Stomach (tissue), 4 donors: Measurements from ENCODE around the gene PAX5.

Experiments used
- CTCF ChIP-seq, 7 experiments: fragments of 450-650 bp in 4 of 7; fragments of 200-600 bp in 3 of 7; sonication (generic) in 3 of 7; IDR thresholded peaks; one replicate each; pipeline ENCODE4 v1.5.1; 2016 to 2019; ENCODE audit warnings: antibody characterized with exemption in 7 of 7, control low read depth in 2 of 7, mild to moderate bottlenecking in 1 of 7
- POLR2A ChIP-seq, 4 donors: fragments of 450-650 bp; IDR thresholded peaks; one replicate each; pipeline ENCODE4 v1.6.1; 2016; ENCODE audit warnings: antibody characterized with exemption in 4 of 4, control low read depth in 2 of 4, mild to moderate bottlenecking in 1 of 4, moderate library complexity in 1 of 4

GRCh38 chr9:36935332-36935731, 98.7 kb downstream of the PAX5 start:
- no peak for TF ChIP-seq CTCF (IDR thresholded peaks at IDR 0.05)
- no peak for TF ChIP-seq POLR2A (IDR thresholded peaks at IDR 0.05)
